HFF-Myc (cell line): ENCODE data around the gene UNC119B.

Experiments used
- DNase-seq: peaks from one replicate; pipeline ENCODE4 v3.0.0-alpha.2; 2011; ENCODE audit warnings: low read depth; ENCODE audit errors: extremely low read depth
- H3K4me3 ChIP-seq: replicated peaks from 2 replicates; pipeline ENCODE4 v1.5.1; 2011; ENCODE audit warnings: low read depth, mild to moderate bottlenecking, control low read depth, low read length
- CTCF ChIP-seq: IDR thresholded peaks from 2 replicates; pipeline ENCODE4 v1.5.1; 2012; ENCODE audit warnings: mild to moderate bottlenecking, low read depth, low read length, control low read depth; ENCODE audit errors: missing control alignments

UNC119B gene

DNA sequence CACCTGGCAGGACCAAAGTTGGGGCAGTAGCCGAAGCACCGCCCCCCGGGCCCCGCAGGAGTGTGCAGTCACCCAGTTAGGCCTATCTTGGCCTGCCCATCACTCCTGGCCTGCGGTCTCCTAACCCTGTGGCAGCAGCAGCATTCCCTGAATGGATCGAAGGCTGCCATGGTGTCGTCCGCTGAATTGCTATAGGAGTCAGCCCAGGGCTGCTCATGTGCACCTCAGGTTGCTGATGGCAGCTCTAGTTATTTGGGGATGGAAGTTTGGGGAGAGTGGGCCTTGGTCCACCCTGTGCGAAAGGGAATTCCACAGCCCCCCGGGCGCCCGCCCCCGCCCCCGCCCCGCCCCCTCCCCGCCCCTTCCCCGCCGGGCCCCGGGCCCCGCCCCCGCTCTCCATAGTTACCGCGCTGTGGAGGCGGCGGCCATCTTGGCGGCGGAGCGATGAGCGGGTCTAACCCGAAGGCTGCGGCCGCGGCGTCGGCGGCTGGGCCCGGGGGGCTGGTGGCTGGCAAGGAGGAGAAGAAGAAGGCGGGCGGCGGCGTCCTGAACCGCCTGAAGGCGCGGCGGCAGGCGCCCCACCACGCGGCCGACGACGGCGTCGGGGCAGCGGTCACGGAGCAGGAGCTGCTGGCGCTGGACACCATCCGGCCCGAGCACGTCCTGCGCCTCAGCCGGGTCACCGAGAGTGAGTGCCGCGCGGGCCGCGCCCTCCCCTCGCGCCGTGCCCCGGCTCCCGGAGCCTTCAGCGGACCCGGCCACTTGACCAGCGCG is at the start of gene UNC119B:
Gene UNC119B (plus strand): TSS at position 428 of the 774 bp plus-strand sequence. CDS start 17 bp downstream, at position 445.
- no peak for TF ChIP-seq CTCF
- no peak for DNase-seq
- peak within 1 kb of the TSS; percentile 78 for H3K4me3 ChIP-seq

- DNase-seq: no peak
- no peak for TF ChIP-seq CTCF
- H3K4me3 ChIP-seq: no peak overlapping the region
Observed at GRCh38 chr12:120661432-120661831, 48.8 kb upstream of the UNC119B start.

GRCh38 chr12:120662879-120663278 is 47.4 kb upstream of the UNC119B start:
- no peak for DNase-seq
- no peak for TF ChIP-seq CTCF
- no peak overlapping the region for H3K4me3 ChIP-seq

- no peak for TF ChIP-seq CTCF
- no peak overlapping the region for H3K4me3 ChIP-seq
- DNase-seq: no peak
Observed at GRCh38 chr12:120663741-120664140, 46.5 kb upstream of the UNC119B start.

DNA sequence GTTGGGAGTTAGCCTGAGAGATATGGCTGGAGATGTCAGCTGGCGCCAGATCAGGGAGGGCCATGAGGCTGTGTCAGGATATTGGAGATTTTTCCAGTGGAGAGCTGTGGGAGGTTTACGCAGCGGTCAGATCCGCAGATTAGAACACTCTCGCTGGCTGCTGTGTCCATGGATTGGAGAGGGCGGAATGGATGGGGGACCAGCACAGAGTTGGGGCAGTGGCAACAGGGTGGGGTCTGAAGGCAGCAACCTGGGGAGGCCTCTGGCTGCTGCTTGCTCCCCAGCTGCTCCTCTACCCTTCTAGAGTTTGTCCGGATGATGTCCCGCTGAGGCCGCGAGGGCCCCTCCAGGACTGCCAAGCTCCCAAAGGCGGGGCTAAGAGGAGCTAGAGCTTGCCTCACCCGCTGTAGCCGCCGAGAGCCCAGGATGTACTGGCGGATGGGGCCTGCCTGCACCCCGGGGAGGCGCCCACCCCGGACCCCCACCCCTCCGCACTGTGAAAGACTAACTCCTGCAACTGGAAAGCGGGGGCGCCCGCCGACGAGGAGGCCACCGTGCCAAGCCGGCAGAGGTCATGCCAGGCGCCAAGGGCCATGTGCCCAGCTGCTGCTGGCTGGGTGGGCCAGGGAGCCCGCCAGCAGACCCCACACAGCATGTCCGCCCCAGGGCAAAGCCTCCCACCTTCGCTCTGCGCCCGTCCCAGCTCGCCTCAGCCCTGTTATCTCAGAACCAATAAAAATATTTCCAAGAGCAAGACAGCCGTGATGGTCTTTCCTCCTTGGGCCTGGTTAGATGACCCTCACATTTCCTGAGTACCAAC is 43.5 kb upstream of the UNC119B start:
- no peak overlapping the region for H3K4me3 ChIP-seq
- TF ChIP-seq CTCF: no peak
- DNase-seq: no peak

DNA sequence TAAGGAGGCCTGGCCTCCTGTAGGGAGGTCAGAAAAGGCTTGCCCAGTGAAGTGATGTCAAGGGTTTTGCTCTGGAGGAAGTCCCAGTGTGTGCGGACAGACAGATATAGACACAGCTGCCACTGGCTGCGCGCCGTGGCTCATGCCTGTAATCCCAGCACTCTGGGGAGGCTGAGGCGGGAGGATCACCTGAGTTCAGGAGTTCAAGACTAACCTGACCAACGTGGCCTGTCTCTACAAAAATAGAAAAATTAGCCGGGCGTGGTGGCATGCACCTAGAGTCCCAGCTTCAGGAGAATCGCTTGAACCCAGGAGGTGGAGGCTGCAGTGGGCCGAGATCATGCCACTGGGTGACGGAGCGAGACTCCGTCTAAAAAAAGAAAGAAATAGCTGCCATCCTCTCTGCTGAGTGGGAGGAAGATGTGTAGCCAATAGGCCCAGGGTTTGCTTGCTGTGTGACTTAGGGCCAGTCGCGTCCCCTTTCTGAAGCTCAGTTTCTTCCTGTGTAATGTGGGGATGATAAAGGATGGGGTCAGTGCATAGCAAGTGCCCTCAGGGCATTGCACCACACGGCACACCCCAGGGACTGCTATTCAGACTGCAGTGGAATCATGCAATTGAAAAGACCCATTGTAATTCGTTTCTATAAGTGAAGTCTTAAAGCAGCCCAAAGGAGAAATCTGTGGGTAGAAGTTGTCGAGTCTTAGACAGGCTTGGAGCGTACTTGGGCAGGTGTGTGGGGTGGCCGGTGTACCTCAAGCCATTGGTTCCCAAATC is 42.0 kb upstream of the UNC119B start:
- no peak for TF ChIP-seq CTCF
- no peak for DNase-seq
- H3K4me3 ChIP-seq: no peak overlapping the region
